ENCODE data around the gene SUMF1.

Gene SUMF1

DNA sequence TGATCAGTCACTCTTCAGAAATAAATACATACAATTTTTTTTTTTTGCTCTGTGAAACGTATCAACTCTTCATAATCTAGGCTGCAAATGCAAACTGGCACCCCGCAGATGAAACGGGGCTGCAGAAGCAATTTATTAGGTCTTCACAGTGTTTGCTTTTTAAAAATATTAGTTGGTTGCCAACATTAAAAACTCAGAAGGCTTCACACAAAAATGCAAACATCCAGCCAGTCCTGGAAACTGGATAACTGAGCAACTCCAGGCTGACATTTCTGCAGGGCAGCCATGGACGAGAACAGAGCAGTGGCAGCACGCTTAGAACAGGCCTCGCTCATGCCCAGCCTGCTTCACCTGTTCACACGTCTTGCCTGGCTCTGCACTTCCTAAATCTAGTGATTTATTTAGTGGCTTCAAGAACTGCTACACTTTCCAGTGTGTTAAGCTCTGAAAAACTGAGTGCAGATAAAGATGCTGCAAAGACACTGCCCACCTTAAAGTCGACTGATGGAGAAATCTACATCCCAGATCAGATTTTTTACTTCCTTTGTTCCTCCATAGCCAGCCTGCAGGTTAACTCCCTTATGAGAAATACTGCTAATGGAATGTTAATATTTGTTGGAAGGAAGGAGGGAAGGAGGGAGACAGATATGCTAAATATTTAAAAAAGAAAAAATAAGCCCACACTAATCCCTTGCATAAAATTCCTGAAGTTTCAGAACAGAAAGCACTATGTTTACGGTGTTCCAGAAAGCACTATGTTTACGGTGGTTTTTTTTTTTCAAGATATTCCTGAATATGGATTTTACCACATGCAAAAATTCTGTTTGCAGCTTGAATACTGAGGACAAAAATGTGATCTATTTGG, 110.3 kb downstream of the SUMF1 start:
- Histone ChIP-seq H3K4me1 (ENCODE audit: control insufficient read depth, insufficient read depth, low read length, unreplicated experiment) (peaks cover 5% of the 10 kb centered on the region), H3K79me2 (ENCODE audit: control insufficient read depth, insufficient read depth, low read length, unreplicated experiment) (no peaks in the 10 kb centered on the region), H2AFZ (ENCODE audit: low read length, unreplicated experiment) (no peak overlapping the region), H3K36me3 (ENCODE audit: insufficient read depth, low read length) (no peaks in the 10 kb centered on the region), H3K27ac (ENCODE audit: low read depth, low read length) (no peak overlapping the region), H3K27me3 (ENCODE audit: insufficient read depth, low read length) (no peaks in the 10 kb centered on the region), H3K4me3 (ENCODE audit: low read depth, low read length) (no peak overlapping the region)

DNA sequence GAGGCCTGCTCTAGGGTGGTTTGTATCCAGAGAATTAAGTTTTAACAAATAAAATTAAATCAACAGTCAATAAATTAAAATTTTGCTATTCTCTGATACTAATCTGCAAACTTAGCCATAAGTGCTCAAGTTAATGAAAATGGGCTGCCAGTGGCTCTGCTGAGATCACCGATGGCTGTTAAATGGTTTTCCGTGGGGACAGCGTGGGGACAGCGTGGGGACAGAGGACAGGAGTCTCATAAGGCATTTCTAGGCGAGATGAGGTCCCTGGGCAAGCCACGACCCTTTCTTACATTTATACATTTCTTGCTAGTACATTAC, 110.9 kb downstream of the SUMF1 start:
- H3K27ac ChIP-seq (ENCODE audit: low read depth, low read length): no peak overlapping the region
- no peak overlapping the region for H3K4me3 ChIP-seq (ENCODE audit: low read depth, low read length)
- no peaks in the 10 kb centered on the region for H3K79me2 ChIP-seq (ENCODE audit: control insufficient read depth, insufficient read depth, low read length, unreplicated experiment)
- H3K36me3 ChIP-seq (ENCODE audit: insufficient read depth, low read length): no peaks in the 10 kb centered on the region
- no peaks in the 10 kb centered on the region for H3K27me3 ChIP-seq (ENCODE audit: insufficient read depth, low read length)
- H3K4me1 ChIP-seq (ENCODE audit: control insufficient read depth, insufficient read depth, low read length, unreplicated experiment): peaks cover 11% of the 10 kb centered on the region
- no peak overlapping the region for H2AFZ ChIP-seq (ENCODE audit: low read length, unreplicated experiment)

DNA sequence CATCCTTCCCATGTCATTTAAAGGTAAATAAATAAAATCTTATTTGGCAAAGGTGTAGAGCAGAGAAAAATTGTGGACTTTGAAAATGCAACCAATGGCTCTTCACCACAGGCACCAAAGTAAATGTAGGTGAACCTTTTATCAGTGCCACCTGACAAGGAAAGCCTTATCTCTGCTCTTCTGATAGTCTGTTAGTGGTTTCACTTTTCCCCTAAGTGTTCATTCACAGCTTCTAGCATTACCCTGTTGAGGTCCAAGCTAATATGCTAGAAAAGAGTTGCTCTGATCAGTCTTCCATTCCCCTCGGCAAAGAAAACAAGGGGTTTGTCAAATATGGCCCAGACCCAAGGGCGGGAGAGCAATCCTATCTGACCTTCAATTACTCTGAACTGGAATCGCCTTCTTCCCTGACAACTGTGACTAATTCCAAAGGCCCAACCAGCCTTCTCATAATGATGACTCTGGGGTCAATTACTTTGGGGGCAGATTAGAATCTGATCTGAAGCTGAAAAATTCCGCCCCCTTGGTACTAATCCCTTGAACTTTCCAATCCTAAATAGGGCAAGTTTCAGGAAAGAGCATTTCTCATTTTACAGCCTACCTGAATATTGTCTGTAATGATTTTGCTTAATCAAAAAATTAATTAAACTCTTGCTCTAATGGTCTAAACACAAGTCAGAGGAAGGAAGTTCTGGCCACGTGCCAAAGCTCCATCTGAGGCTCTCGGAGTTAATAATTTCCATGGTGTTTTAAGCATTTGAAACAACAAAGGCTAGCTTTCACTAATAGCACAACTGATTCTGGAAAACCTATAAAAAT, 111.5 kb downstream of the SUMF1 start:
- H3K4me3 ChIP-seq (ENCODE audit: low read depth, low read length): no peak overlapping the region
- H2AFZ ChIP-seq (ENCODE audit: low read length, unreplicated experiment): no peak overlapping the region
- H3K27ac ChIP-seq (ENCODE audit: low read depth, low read length): no peak overlapping the region
- H3K4me1 ChIP-seq (ENCODE audit: control insufficient read depth, insufficient read depth, low read length, unreplicated experiment): peaks cover 11% of the 10 kb centered on the region
- H3K79me2 ChIP-seq (ENCODE audit: control insufficient read depth, insufficient read depth, low read length, unreplicated experiment): no peaks in the 10 kb centered on the region
- no peaks in the 10 kb centered on the region for H3K36me3 ChIP-seq (ENCODE audit: insufficient read depth, low read length)
- no peaks in the 10 kb centered on the region for H3K27me3 ChIP-seq (ENCODE audit: insufficient read depth, low read length)

DNA sequence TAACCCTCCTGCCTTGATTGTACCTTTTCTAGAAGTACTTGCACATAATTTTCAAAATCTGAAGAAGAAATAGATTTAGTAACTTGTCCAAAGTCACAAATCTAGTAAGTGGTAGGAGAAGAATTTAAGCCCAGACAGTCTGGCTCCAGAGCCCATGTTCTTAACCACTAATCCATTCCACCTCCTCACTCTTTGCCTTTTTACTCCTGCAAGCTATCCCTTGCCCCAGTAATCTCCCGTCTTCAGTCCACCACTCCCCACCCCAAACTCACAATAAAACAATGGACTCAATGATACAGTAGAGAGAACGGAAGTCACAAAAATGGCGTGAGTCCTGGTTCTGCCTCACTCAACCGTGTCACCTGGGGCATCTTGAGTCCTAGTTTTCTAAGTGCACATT, 115.2 kb downstream of the SUMF1 start:
- H3K36me3 ChIP-seq (ENCODE audit: insufficient read depth, low read length): no peaks in the 10 kb centered on the region
- no peaks in the 10 kb centered on the region for H3K79me2 ChIP-seq (ENCODE audit: control insufficient read depth, insufficient read depth, low read length, unreplicated experiment)
- H2AFZ ChIP-seq (ENCODE audit: low read length, unreplicated experiment): no peak overlapping the region
- no peaks in the 10 kb centered on the region for H3K27me3 ChIP-seq (ENCODE audit: insufficient read depth, low read length)
- peaks cover 11% of the 10 kb centered on the region for H3K4me1 ChIP-seq (ENCODE audit: control insufficient read depth, insufficient read depth, low read length, unreplicated experiment)
- no peak overlapping the region for H3K4me3 ChIP-seq (ENCODE audit: low read depth, low read length)
- H3K27ac ChIP-seq (ENCODE audit: low read depth, low read length): peak overlapping the region; percentile 68

DNA sequence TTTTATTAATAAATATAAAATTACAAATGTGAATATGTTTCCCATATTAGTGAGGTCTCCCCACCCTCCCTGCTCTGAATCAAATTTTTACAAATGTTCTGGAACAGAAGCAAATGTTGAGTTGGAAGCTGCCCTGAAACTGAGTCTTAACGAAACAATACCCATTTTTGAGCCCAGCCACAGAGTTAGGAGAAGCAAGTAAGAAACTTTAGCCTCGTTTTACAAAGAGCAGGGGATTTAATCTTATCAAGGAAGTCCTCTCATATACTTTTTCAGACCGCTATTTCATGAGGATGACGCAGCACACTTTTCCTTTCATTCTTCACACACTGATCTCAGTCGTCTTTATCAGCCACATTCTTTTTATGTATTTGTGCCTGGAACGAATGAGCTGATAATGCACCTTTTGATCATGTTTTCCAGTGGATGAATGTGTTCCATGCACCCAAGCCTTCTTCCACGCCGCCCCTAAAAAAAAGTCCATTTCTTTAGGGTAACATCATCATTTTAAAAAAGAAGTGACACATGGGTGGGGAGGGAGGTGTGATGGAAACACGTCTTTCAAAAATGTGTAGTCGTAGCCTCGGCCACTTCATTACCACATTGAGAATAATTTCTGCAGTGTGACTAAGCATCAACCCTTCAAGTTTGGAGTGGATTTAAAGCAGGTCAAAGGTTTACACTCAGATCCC, 115.8 kb downstream of the SUMF1 start:
- Histone ChIP-seq H3K27ac (ENCODE audit: low read depth, low read length) (peak overlapping the region; percentile 68), H3K4me3 (ENCODE audit: low read depth, low read length) (peak overlapping the region; percentile 56)

DNA sequence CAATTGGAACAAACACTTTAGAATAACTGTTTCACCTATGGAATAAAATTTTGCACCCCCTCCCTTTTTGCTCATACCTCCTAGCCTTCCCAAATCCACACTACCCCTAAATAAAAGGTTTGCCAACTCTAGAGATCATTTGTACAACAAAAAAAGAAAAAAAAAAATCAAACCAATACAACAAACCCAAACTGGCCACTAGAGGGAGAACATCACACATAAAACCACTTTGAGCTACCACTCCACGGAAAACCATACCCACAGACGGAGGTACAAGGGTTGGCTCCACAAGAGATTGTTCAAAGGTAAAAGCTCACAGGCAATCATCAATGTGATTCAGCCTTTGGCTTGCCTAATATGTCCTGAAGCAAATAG, 116.3 kb downstream of the SUMF1 start:
- H3K27me3 ChIP-seq (ENCODE audit: insufficient read depth, low read length): no peaks in the 10 kb centered on the region
- H3K27ac ChIP-seq (ENCODE audit: low read depth, low read length): peak overlapping the region; percentile 68
- peaks cover 11% of the 10 kb centered on the region for H3K4me1 ChIP-seq (ENCODE audit: control insufficient read depth, insufficient read depth, low read length, unreplicated experiment)
- H3K4me3 ChIP-seq (ENCODE audit: low read depth, low read length): peak overlapping the region; percentile 56; the same call in 1 of the 2 replicates
- no peaks in the 10 kb centered on the region for H3K79me2 ChIP-seq (ENCODE audit: control insufficient read depth, insufficient read depth, low read length, unreplicated experiment)
- no peak overlapping the region for H2AFZ ChIP-seq (ENCODE audit: low read length, unreplicated experiment)
- no peaks in the 10 kb centered on the region for H3K36me3 ChIP-seq (ENCODE audit: insufficient read depth, low read length)

More for the DNA sequence above, 115.8 kb downstream of the SUMF1 start:
- Histone ChIP-seq H3K27me3 (ENCODE audit: insufficient read depth, low read length) (no peaks in the 10 kb centered on the region), H3K79me2 (ENCODE audit: control insufficient read depth, insufficient read depth, low read length, unreplicated experiment) (no peaks in the 10 kb centered on the region), H2AFZ (ENCODE audit: low read length, unreplicated experiment) (peak overlapping the region; percentile 69), H3K4me1 (ENCODE audit: control insufficient read depth, insufficient read depth, low read length, unreplicated experiment) (peaks cover 11% of the 10 kb centered on the region), H3K36me3 (ENCODE audit: insufficient read depth, low read length) (no peaks in the 10 kb centered on the region)

DNA sequence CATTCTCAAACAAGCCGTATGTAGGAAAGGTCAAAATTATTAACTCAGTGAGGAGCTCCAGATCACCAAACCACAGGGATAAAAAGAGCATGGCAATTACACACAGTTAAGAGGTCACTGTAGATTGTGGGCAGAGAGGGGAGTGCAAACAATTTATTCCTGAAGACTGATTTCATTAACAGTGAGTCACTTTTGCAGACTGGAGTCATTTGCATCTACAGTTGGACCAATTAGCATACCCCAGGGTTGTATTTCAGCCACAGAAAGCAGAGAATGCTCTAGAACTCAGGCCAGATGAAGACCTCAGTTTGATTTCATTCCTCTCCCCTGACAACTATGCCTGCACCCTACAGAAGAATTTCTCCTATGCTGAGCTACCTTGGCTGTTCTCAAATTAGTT, 123.8 kb downstream of the SUMF1 start:
- Histone ChIP-seq H3K27ac (ENCODE audit: low read depth, low read length) (no peak overlapping the region), H3K36me3 (ENCODE audit: insufficient read depth, low read length) (no peaks in the 10 kb centered on the region), H3K79me2 (ENCODE audit: control insufficient read depth, insufficient read depth, low read length, unreplicated experiment) (no peaks in the 10 kb centered on the region), H3K27me3 (ENCODE audit: insufficient read depth, low read length) (no peaks in the 10 kb centered on the region), H3K4me3 (ENCODE audit: low read depth, low read length) (no peak overlapping the region), H2AFZ (ENCODE audit: low read length, unreplicated experiment) (no peak overlapping the region), H3K4me1 (ENCODE audit: control insufficient read depth, insufficient read depth, low read length, unreplicated experiment) (no peaks in the 10 kb centered on the region)

DNA sequence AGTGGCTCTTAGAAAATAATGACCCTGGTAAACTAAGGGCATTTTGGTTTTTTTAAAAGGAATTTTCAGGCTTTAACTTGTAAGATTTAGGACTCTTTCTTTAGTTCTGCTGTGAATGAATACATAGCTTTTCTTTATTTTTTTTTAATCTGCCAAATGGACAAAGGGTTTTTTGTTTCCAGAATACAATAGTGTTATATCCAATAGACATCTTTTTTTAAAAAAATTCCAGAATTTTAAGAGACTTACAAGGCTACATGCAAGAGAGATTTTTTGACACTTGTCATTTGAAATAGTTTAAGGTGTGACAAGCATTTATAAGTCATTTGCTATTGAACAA, 125.8 kb downstream of the SUMF1 start:
- Histone ChIP-seq H3K4me3 (ENCODE audit: low read depth, low read length) (no peak overlapping the region), H3K36me3 (ENCODE audit: insufficient read depth, low read length) (no peaks in the 10 kb centered on the region), H3K27me3 (ENCODE audit: insufficient read depth, low read length) (no peaks in the 10 kb centered on the region), H3K27ac (ENCODE audit: low read depth, low read length) (no peak overlapping the region), H3K4me1 (ENCODE audit: control insufficient read depth, insufficient read depth, low read length, unreplicated experiment) (no peaks in the 10 kb centered on the region), H2AFZ (ENCODE audit: low read length, unreplicated experiment) (no peak overlapping the region), H3K79me2 (ENCODE audit: control insufficient read depth, insufficient read depth, low read length, unreplicated experiment) (no peaks in the 10 kb centered on the region)

DNA sequence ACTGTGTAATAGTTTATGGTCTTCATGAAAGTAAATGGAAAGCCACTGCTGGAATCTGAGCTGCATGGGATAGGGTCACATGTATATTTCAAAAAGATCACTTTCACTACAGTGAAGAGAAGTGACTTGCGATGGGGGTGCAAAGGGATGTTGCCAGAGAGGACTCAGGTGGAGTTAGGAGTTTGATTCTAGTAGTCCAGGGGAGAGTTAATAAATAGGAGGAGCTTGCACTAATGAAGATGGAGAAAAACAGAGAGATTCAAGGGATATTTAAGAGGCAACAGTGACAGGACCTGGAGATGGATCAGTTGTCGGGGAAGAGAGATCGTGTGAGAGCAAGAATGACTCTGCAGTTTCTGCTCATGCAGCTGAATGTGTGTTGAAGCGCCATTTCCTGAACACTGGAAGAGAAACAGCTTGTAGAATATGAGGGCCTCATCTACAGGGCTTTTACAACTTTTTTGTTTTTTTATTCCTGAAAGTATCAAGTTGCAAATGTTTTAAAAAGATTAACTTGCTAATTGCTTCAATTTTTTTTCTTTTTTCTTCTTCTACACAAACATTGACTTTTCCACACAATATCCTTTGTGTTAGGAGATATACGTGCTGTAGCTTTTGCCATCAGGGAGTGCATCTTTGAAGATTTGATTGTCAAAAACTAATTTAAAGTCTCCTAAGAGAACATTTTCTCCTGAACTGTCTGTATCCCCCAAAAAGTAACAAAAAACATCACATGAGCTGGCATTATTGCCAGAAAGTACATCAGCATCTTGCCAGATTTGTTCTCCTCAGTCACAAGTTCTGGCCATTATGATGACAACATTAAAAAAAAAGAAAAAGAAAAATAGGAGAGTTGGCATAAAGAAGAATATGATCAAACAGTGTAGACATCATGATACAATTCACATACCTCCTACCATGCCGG, 126.4 kb downstream of the SUMF1 start:
- Histone ChIP-seq H2AFZ (ENCODE audit: low read length, unreplicated experiment) (no peak overlapping the region), H3K36me3 (ENCODE audit: insufficient read depth, low read length) (no peaks in the 10 kb centered on the region)

DNA sequence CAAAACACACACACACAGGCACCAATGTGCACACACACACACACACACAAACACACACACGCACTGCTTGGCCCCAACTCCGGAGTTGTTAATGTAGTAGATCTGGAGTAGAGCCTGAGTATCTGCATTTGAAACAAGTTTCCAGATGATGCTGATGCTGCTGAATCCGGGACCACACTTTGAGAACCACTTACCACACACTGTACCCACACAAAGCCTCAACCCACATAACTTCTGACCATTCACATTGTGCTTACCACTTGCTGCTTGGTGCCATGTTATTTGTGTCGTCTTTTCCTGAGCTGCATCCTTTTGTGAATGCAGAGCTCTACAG, 127.0 kb downstream of the SUMF1 start:
- Histone ChIP-seq H3K4me3 (ENCODE audit: low read depth, low read length) (no peak overlapping the region), H3K79me2 (ENCODE audit: control insufficient read depth, insufficient read depth, low read length, unreplicated experiment) (no peaks in the 10 kb centered on the region), H3K27me3 (ENCODE audit: insufficient read depth, low read length) (no peaks in the 10 kb centered on the region), H2AFZ (ENCODE audit: low read length, unreplicated experiment) (no peak overlapping the region), H3K36me3 (ENCODE audit: insufficient read depth, low read length) (no peaks in the 10 kb centered on the region), H3K27ac (ENCODE audit: low read depth, low read length) (no peak overlapping the region), H3K4me1 (ENCODE audit: control insufficient read depth, insufficient read depth, low read length, unreplicated experiment) (no peaks in the 10 kb centered on the region)

More for the DNA sequence above, 126.4 kb downstream of the SUMF1 start:
- Histone ChIP-seq H3K4me1 (ENCODE audit: control insufficient read depth, insufficient read depth, low read length, unreplicated experiment) (no peaks in the 10 kb centered on the region), H3K4me3 (ENCODE audit: low read depth, low read length) (no peak overlapping the region), H3K27me3 (ENCODE audit: insufficient read depth, low read length) (no peaks in the 10 kb centered on the region), H3K79me2 (ENCODE audit: control insufficient read depth, insufficient read depth, low read length, unreplicated experiment) (no peaks in the 10 kb centered on the region), H3K27ac (ENCODE audit: low read depth, low read length) (no peak overlapping the region)
